ENCODE data around the gene UGT2B7.

The UGT2B7 gene

DNA sequence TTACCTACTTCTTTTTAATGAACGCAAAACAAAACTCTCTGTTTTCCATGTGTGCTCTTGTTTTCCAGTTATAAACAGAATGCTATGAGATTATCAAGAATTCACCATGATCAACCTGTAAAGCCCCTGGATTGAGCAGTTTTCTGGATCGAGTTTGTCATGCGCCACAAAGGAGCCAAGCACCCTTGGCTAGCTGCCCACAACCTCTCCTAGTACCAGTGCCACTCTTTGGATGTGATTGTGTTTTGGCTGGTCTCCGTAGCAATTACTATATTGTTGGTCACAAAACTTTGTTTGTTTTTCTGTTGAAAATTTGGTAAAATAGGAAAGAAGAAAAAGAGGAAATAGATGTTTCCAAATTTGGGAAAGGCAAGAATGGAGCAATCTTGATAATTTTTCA, 51.1 kb downstream of the UGT2B7 start:
- in situ Hi-C loops (cut with MboI; ENCODE audit: low sequenced_read_pairs): no loop called here

DNA sequence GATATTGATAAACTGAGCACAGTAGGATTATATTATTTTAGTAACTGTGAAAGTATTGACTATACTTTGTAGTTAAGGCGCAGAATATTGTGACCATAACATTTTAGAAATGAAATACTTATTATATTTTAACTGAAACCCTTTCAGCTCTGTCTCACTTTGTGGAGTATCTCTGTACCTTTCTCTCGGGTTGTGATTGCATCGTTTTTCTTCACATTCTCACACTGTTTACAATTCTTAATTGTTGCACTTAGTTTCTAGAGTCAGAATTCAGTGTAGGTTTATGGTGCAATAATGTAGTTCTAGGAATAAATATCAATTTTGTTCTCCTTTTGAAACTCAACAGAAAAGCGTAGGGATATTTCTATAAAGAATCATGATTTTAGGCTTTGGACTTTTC, 57.7 kb downstream of the UGT2B7 start:
- in situ Hi-C loops (cut with MboI; ENCODE audit: low sequenced_read_pairs): no loop called here

DNA sequence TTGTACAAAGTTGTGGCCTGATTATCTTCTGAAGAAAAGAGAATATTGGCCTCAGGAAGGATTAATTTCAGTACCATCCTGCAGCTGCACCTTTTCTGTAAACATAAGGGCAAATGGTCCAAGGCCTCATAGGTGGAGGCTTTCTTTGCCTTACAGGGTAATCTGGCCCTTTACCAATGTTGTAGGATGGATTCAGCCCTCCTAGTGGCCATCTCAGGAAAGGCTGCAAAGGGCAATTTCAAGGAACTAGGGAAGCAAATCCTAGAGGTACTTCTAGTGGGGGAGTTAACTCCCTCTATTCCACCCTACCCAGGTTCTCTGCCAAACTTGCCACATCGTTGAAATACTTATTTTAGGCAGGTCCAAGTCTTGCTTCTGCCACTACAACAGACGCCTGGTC, 60.6 kb downstream of the UGT2B7 start:
- in situ Hi-C loops (cut with MboI; ENCODE audit: low sequenced_read_pairs): no loop called here

Measured in hTERT RPE-1 (cell line).